IMR-90 (cell line): ENCODE data around the gene RAB25. TPM values are rescaled to one million over a fixed set of nuclear protein-coding genes. Genes with fewer than 3 reads are reported as not detected.
A peak's percentile ranks its signal among the peaks of the same experiment; 100 is the strongest.

Source experiments
- ATAC-seq: fragments of 200-7000 bp; cut with Tn5 transposase; 2 replicates; pipeline ENCODE4 v1.9.1; 2020; ENCODE audit warnings: low read depth, mild to moderate bottlenecking, moderate library complexity
- BruUV-seq: library from RNA; stranded (reverse); fragments of 400-500 nt; replicated peaks from 2 replicates; lab custom pipeline; 2021; lab: Mats Ljungman, UMichigan
- CTCF ChIA-PET: fragments of 300-600 bp; formaldehyde crosslinking; extraction: SDS; loops from one replicate; lab custom pipeline; 2021; ENCODE audit warnings: antibody characterized with exemption; lab: Yijun Ruan, JAX
- POLR2A ChIA-PET: fragments of 300-600 bp; sonication (Branson Sonifier 250); formaldehyde crosslinking; loops from one replicate; lab custom pipeline; 2022; ENCODE audit warnings: antibody characterized with exemption; ENCODE audit not compliant: unreplicated experiment; lab: Charles Lee
- DNase-seq: peaks from one replicate; pipeline ENCODE4 v3.0.0; 2013
- H2AFZ ChIP-seq: replicated peaks from 2 replicates; pipeline ENCODE3; 2013; ENCODE audit warnings: low read length, mild to moderate bottlenecking; ENCODE audit not compliant: poor library complexity
- H2AK5ac ChIP-seq: 2 replicates; pipeline ENCODE4 v1.6.1; 2013; ENCODE audit warnings: low read depth, low read length, inconsistent platforms
- H2AK9ac ChIP-seq: replicated peaks from 2 replicates; pipeline ENCODE3; 2013; ENCODE audit warnings: mild to moderate bottlenecking, low read depth, low read length, moderate library complexity; ENCODE audit not compliant: poor library complexity
- H2BK120ac ChIP-seq: 2 replicates; pipeline ENCODE4 v1.6.1; 2013; ENCODE audit warnings: low read depth, low read length, inconsistent platforms
- H2BK15ac ChIP-seq: 3 replicates; pipeline ENCODE4 v1.6.1; 2013; ENCODE audit warnings: low read depth, low read length, inconsistent platforms
- H2BK20ac ChIP-seq: 2 replicates; pipeline ENCODE4 v1.6.1; 2013; ENCODE audit warnings: low read depth, mild to moderate bottlenecking, inconsistent platforms, low read length, moderate library complexity
- H2BK5ac ChIP-seq: 2 replicates; pipeline ENCODE4 v1.6.1; 2013; ENCODE audit warnings: mild to moderate bottlenecking, low read depth, low read length, inconsistent platforms; ENCODE audit not compliant: poor library complexity, severe bottlenecking
- H3K14ac ChIP-seq: replicated peaks from 2 replicates; pipeline ENCODE4 v1.6.1; 2013; ENCODE audit warnings: low read depth, low read length, inconsistent platforms
- H3K18ac ChIP-seq: 2 replicates; pipeline ENCODE4 v1.6.1; 2013; ENCODE audit warnings: low read depth, low read length, control low read depth
- H3K23ac ChIP-seq: 2 replicates; pipeline ENCODE4 v1.6.1; 2013; ENCODE audit warnings: low read depth, low read length, inconsistent platforms
- H3K27ac ChIP-seq: 2 replicates; pipeline ENCODE4 v1.5.1; 2013; ENCODE audit warnings: mild to moderate bottlenecking, control low read depth, low read length; ENCODE audit not compliant: insufficient read depth
- H3K27me3 ChIP-seq: 2 replicates; pipeline ENCODE4 v1.6.1; 2013; ENCODE audit warnings: low read length; ENCODE audit not compliant: control insufficient read depth, insufficient read depth
- H3K36me3 ChIP-seq: 2 replicates; pipeline ENCODE4 v1.6.1; 2013; ENCODE audit warnings: low read length, mixed read lengths; ENCODE audit not compliant: control insufficient read depth, insufficient read depth
- H3K4ac ChIP-seq: 2 replicates; pipeline ENCODE4 v1.6.1; 2013; ENCODE audit warnings: low read depth, low read length, inconsistent platforms
- H3K4me1 ChIP-seq: 2 replicates; pipeline ENCODE4 v1.6.1; 2013; ENCODE audit warnings: low read length, mixed read lengths; ENCODE audit not compliant: control insufficient read depth, insufficient read depth
- H3K4me2 ChIP-seq: 2 replicates; pipeline ENCODE4 v1.6.1; 2013; ENCODE audit warnings: low read depth, mild to moderate bottlenecking, control low read depth, low read length, moderate library complexity
- H3K4me3 ChIP-seq: 2 replicates; pipeline ENCODE4 v1.5.1; 2013; ENCODE audit warnings: low read depth, mild to moderate bottlenecking, control low read depth, low read length, moderate library complexity; ENCODE audit not compliant: insufficient read depth
- H3K56ac ChIP-seq: 2 replicates; pipeline ENCODE4 v1.6.1; 2013; ENCODE audit warnings: low read length, inconsistent platforms; ENCODE audit not compliant: insufficient read depth; ENCODE audit errors: extremely low read depth
- H3K79me1 ChIP-seq, 2 experiments: 2 replicates each; pipeline ENCODE4 v1.6.1; 2013; ENCODE audit warnings: low read length in 2 of 2, inconsistent platforms in 1 of 2, low read depth in 1 of 2
- H3K9ac ChIP-seq: 2 replicates; pipeline ENCODE4 v1.6.1; 2013; ENCODE audit warnings: low read depth, low read length, control low read depth
- H3K9me1 ChIP-seq: 2 replicates; pipeline ENCODE4 v1.6.1; 2013; ENCODE audit warnings: low read length, inconsistent platforms; ENCODE audit not compliant: insufficient read depth
- H3K9me3 ChIP-seq: 2 replicates; pipeline ENCODE4 v1.6.1; 2013; ENCODE audit warnings: low read length; ENCODE audit not compliant: control insufficient read depth, insufficient read depth
- H4K20me1 ChIP-seq: 2 replicates; pipeline ENCODE4 v1.6.1; 2013; ENCODE audit warnings: low read length, inconsistent platforms; ENCODE audit not compliant: insufficient read depth
- H4K5ac ChIP-seq: 2 replicates; pipeline ENCODE4 v1.6.1; 2013; ENCODE audit warnings: mild to moderate bottlenecking, low read depth, low read length, control low read depth
- H4K8ac ChIP-seq, 2 experiments: 2 replicates each; pipeline ENCODE4 v1.6.1; 2013; ENCODE audit warnings: low read depth in 2 of 2, low read length in 2 of 2, control low read depth in 1 of 2, inconsistent platforms in 1 of 2
- H4K91ac ChIP-seq: 2 replicates; pipeline ENCODE4 v1.6.1; 2013; ENCODE audit warnings: low read depth, low read length, inconsistent platforms; ENCODE audit not compliant: insufficient read depth
- CHD1 ChIP-seq: IDR thresholded peaks from 2 replicates; pipeline ENCODE4 v1.6.1; 2012; ENCODE audit warnings: low read depth, low read length, improper control_type of control experiment
- MAZ ChIP-seq: IDR thresholded peaks from 2 replicates; pipeline ENCODE4 v1.6.1; 2012; ENCODE audit warnings: low read depth, mild to moderate bottlenecking, low read length, improper control_type of control experiment, moderate library complexity, borderline replicate concordance
- MXI1 ChIP-seq: IDR thresholded peaks from 2 replicates; pipeline ENCODE4 v1.6.1; 2012; ENCODE audit warnings: low read depth, mild to moderate bottlenecking, low read length, moderate library complexity, borderline replicate concordance
- POLR2A ChIP-seq: IDR thresholded peaks from 2 replicates; pipeline ENCODE4 v1.6.1; 2012; ENCODE audit warnings: mild to moderate bottlenecking, low read depth, low read length
- WGBS, 2 experiments: methylation state at CpG; one replicate each; pipeline versions ENCODE4 v1.1.5 to v1.1.7; 2013; ENCODE audit warnings: missing lambda C conversion rate in 2 of 2; ENCODE audit not compliant: insufficient read length in 1 of 2; ENCODE audit errors: extremely low coverage in 2 of 2; 5-methylcytosine and 5-hydroxymethylcytosine counted together
- dilution Hi-C: fragments of 300-500 bp; cut with HindIII; formaldehyde crosslinking; loops from one replicate; pipeline ENCODE4 v1.14.3; 2018; ENCODE audit warnings: low sequenced_read_pairs; ENCODE audit not compliant: unreplicated experiment
- in situ Hi-C: fragments of 300-500 bp; cut with MboI; formaldehyde crosslinking; loops from 3 replicates; pipeline ENCODE4 v1.14.3; 2019; ENCODE audit warnings: low sequenced_read_pairs, inconsistent platforms, mixed read lengths
- intact Hi-C: fragments of 100-400 bp; cut with micrococcal nuclease; formaldehyde crosslinking; loops from 2 replicates; pipeline ENCODE4 v1.10.0; 2022
- polyA plus RNA-seq, 3 experiments: library from polyadenylated mRNA; depleted of rRNA; stranded (reverse); fragments of >200 nt; gene quantifications; 2 replicates each; pipeline ENCODE4 v1.2.3, GENCODE V29; 2012; ENCODE audit warnings: low replicate concordance in 1 of 3
- total RNA-seq: library from RNA; depleted of rRNA; stranded (reverse); fragments of >200 nt; gene quantifications from 2 replicates; pipeline ENCODE4 v1.2.3, GENCODE V29; 2012
- TF ChIP-seq, protein P1 (sequence below): conservative IDR thresholded peaks from 2 replicates; pipeline ENCODE4 v1.5.1; 2012; ENCODE audit warnings: mild to moderate bottlenecking, low read depth, low read length, improper control_type of control experiment
- TF ChIP-seq, protein P2 (sequence below): fragments of 150-350 bp; IDR thresholded peaks from 2 replicates; pipeline ENCODE4 v1.6.1; 2016; ENCODE audit warnings: low read depth, mild to moderate bottlenecking, low read length, moderate library complexity, borderline replicate concordance

The RAB25 gene
- total and polyA plus RNA-seq, 2 of the 4 experiments (the other 2 are of a cell fraction): not detected

DNA sequence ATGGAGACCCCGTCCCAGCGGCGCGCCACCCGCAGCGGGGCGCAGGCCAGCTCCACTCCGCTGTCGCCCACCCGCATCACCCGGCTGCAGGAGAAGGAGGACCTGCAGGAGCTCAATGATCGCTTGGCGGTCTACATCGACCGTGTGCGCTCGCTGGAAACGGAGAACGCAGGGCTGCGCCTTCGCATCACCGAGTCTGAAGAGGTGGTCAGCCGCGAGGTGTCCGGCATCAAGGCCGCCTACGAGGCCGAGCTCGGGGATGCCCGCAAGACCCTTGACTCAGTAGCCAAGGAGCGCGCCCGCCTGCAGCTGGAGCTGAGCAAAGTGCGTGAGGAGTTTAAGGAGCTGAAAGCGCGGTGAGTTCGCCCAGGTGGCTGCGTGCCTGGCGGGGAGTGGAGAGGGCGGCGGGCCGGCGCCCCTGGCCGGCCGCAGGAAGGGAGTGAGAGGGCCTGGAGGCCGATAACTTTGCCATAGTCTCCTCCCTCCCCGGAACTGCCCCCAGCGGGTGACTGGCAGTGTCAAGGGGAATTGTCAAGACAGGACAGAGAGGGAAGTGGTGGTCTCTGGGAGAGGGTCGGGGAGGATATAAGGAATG lies 54.1 kb downstream of the RAB25 start:
- no peak overlapping the region for H2BK20ac ChIP-seq
- CTCF ChIA-PET: interaction anchor here (1.0 kb wide), 2 partner anchors 12 to 18 kb away, joined by 3 read pairs; no protein-coding TSS in a partner anchor
- no peak overlapping the region for H2BK15ac ChIP-seq
- DNase-seq (no peak), ATAC-seq (no peak; the same call in 1 of the 2 replicates)
- peak overlapping the region; percentile 96 for H3K23ac ChIP-seq
- in situ Hi-C loops: no loop called here
- peak overlapping the region; percentile 98 for H3K4me3 ChIP-seq
- H3K14ac ChIP-seq: peak overlapping the region; percentile 93
- H2AFZ ChIP-seq: peak overlapping the region; percentile 95
- H3K4ac ChIP-seq: peak overlapping the region; percentile 97
- dilution Hi-C loops: no loop called here
- peaks cover 7% of the 10 kb centered on the region for H3K36me3 ChIP-seq
- no peak for TF ChIP-seq MXI1
- peak; percentile 73 for TF ChIP-seq POLR2A
- TF ChIP-seq, protein P1, sequence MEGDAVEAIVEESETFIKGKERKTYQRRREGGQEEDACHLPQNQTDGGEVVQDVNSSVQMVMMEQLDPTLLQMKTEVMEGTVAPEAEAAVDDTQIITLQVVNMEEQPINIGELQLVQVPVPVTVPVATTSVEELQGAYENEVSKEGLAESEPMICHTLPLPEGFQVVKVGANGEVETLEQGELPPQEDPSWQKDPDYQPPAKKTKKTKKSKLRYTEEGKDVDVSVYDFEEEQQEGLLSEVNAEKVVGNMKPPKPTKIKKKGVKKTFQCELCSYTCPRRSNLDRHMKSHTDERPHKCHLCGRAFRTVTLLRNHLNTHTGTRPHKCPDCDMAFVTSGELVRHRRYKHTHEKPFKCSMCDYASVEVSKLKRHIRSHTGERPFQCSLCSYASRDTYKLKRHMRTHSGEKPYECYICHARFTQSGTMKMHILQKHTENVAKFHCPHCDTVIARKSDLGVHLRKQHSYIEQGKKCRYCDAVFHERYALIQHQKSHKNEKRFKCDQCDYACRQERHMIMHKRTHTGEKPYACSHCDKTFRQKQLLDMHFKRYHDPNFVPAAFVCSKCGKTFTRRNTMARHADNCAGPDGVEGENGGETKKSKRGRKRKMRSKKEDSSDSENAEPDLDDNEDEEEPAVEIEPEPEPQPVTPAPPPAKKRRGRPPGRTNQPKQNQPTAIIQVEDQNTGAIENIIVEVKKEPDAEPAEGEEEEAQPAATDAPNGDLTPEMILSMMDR: no peak
- TF ChIP-seq CHD1: peak; percentile 97
- TF ChIP-seq, protein P2, sequence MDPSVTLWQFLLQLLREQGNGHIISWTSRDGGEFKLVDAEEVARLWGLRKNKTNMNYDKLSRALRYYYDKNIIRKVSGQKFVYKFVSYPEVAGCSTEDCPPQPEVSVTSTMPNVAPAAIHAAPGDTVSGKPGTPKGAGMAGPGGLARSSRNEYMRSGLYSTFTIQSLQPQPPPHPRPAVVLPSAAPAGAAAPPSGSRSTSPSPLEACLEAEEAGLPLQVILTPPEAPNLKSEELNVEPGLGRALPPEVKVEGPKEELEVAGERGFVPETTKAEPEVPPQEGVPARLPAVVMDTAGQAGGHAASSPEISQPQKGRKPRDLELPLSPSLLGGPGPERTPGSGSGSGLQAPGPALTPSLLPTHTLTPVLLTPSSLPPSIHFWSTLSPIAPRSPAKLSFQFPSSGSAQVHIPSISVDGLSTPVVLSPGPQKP: no peak
- TF ChIP-seq MAZ: 0 out of 2 replicates have a peak, but pooled peaks have one; percentile 24
- H3K18ac ChIP-seq: peak overlapping the region; percentile 94
- H2BK120ac ChIP-seq: peak overlapping the region; percentile 22; the same call in 1 of the 2 replicates
- H3K79me1 ChIP-seq: peaks cover 4 to 41% of the 10 kb centered on the region in 2 experiments; a peak in 3 of 4 replicates
- H4K20me1 ChIP-seq: peaks cover 52% of the 10 kb centered on the region
- H3K9me3 ChIP-seq: no peaks in the 10 kb centered on the region
- H3K27ac ChIP-seq: peak overlapping the region; percentile 96
- peak overlapping the region; percentile 11 to 30; a peak in 3 of 4 replicates for H4K8ac ChIP-seq
- peak overlapping the region; percentile 97 for H2AK9ac ChIP-seq
- WGBS, 2 experiments: 0% methylated on average over 16 of the region's 49 CpGs; no CpG with 5 or more reads in 1 of the 2 experiments
- POLR2A ChIA-PET: interaction anchor here (0.6 to 1.3 kb wide), 2 partner anchors 14 to 27 kb away, joined by 8 to 9 read pairs; no protein-coding TSS in a partner anchor
- peak overlapping the region; percentile 76 for H4K91ac ChIP-seq
- peaks cover 17% of the 10 kb centered on the region for H3K9me1 ChIP-seq
- H4K5ac ChIP-seq: peak overlapping the region; percentile 89
- H3K4me2 ChIP-seq: peak overlapping the region; percentile 91
- peaks cover 19% of the 10 kb centered on the region for H3K4me1 ChIP-seq
- intact Hi-C loops: loop anchor here (1.0 to 2.0 kb wide), 3 partner anchors 8 to 16 kb away; no protein-coding TSS in a partner anchor
- H2AK5ac ChIP-seq: peak overlapping the region; percentile 98
- no TSS peak for BruUV-seq
- peak overlapping the region; percentile 92 for H3K56ac ChIP-seq
- H3K27me3 ChIP-seq: no peaks in the 10 kb centered on the region
- H3K9ac ChIP-seq: peak overlapping the region; percentile 99
- peak overlapping the region; percentile 97 for H2BK5ac ChIP-seq
